Activated CD4-positive, alpha-beta memory T cell treated with anti-CD3 and anti-CD28 coated beads for 36 hours (primary cell): Measurements from ENCODE around the gene MAMDC2. TPM values are rescaled to one million over a fixed set of nuclear protein-coding genes. Genes with fewer than 3 reads are reported as not detected.

Experiments used
- CTCF ChIA-PET: fragments of 350-600 bp; sonication (Branson Sonifier 250); formaldehyde crosslinking; loops from one replicate; lab custom pipeline; 2021; ENCODE audit warnings: antibody characterized with exemption, inconsistent platforms; lab: Charles Lee
- POLR2A ChIA-PET: fragments of 350-600 bp; sonication (Branson Sonifier 250); formaldehyde crosslinking; loops from one replicate; lab custom pipeline; 2021; ENCODE audit warnings: antibody characterized with exemption; lab: Charles Lee
- DNase-seq: peaks from one replicate; pipeline ENCODE4 v3.0.0-alpha.2; 2020
- H3K27ac Mint-ChIP-seq: one replicate; pipeline ENCODE4 v1.8.0; 2021; ENCODE audit warnings: mixed read lengths
- H3K27me3 Mint-ChIP-seq: one replicate; pipeline ENCODE4 v1.8.0; 2021; ENCODE audit warnings: mixed read lengths
- H3K36me3 Mint-ChIP-seq: one replicate; pipeline ENCODE4 v1.8.0; 2021; ENCODE audit warnings: mixed read lengths
- H3K4me1 Mint-ChIP-seq: one replicate; pipeline ENCODE4 v1.8.0; 2021; ENCODE audit warnings: low read depth, mixed read lengths
- H3K4me3 Mint-ChIP-seq: one replicate; pipeline ENCODE4 v1.8.0; 2021; ENCODE audit warnings: mild to moderate bottlenecking, mixed read lengths
- H3K9me3 Mint-ChIP-seq: one replicate; pipeline ENCODE4 v1.8.0; 2021; ENCODE audit warnings: mixed read lengths
- intact Hi-C: fragments of 100-400 bp; cut with micrococcal nuclease; formaldehyde crosslinking; loops from one replicate; pipeline ENCODE4 v1.15.1; 2023
- total RNA-seq, 2 experiments: library from RNA; stranded (reverse); gene quantifications; one replicate each; pipeline ENCODE4 v1.2.3, GENCODE V29; 2021

Gene MAMDC2
- total RNA-seq, 2 experiments from 2014 or later, result not detected

DNA sequence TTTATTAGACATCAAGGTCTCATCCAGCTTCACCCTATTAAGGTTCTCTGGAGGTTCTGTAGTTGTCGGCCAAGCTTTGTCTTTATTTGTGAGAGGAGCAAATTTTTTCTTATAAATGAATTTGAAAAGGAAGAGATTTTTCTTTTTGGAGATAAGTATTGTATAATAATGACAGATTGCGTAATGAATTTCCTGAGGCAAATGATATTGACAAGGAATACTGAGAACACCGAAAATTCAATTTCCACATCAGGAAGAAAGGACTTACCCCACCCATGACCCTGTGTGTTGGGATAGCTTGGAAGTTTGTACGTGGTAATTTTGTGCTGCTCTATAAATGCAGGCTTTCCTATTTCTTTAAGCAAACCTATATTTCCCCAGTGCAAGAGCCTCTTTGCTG is 53.5 kb downstream of the MAMDC2 start:
- H3K27me3 Mint-ChIP-seq, result peaks cover 1% of the 10 kb centered on the region
- no peaks in the 10 kb centered on the region for H3K9me3 Mint-ChIP-seq
- no peak for DNase-seq
- H3K36me3 Mint-ChIP-seq, result no peaks in the 10 kb centered on the region
- no peak overlapping the region for H3K27ac Mint-ChIP-seq
- intact Hi-C loops, result no loop called here
- no peaks in the 10 kb centered on the region for H3K4me1 Mint-ChIP-seq
- H3K4me3 Mint-ChIP-seq, result no peak overlapping the region
- CTCF ChIA-PET, result interaction anchor here (1.3 kb wide), 1 partner anchor 14 kb away, joined by 3 read pairs; no protein-coding TSS in a partner anchor
- POLR2A ChIA-PET, result no interaction called here

DNA sequence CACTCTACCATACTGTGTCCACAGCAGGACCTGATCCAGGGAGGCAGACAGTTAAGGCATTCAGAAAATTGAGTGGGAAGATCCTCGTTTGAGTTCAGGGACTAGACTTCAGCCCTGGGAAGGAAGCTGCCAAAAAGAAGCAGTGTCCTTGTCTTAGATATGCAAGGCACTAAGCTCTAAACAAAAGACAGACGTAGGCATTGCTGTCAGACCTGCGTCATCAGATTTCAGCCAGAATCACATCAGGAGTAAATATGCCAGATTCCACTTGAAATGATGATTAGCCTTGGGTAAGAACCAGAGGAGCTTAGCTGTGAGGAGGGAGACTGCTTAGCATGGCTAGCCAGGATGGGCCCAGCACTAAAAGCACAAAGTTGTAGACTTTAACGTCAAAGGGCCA is 56.7 kb downstream of the MAMDC2 start:
- H3K4me1 Mint-ChIP-seq, result no peaks in the 10 kb centered on the region
- intact Hi-C loops, result no loop called here
- DNase-seq, result no peak
- no peaks in the 10 kb centered on the region for H3K9me3 Mint-ChIP-seq
- ChIA-PET POLR2A (no interaction called here), CTCF (interaction anchor here (1.7 kb wide), 1 partner anchor 11 kb away, joined by 11 read pairs; no protein-coding TSS in a partner anchor)
- H3K27me3 Mint-ChIP-seq, result peaks cover 1% of the 10 kb centered on the region
- no peak overlapping the region for H3K4me3 Mint-ChIP-seq
- no peak overlapping the region for H3K27ac Mint-ChIP-seq
- H3K36me3 Mint-ChIP-seq, result no peaks in the 10 kb centered on the region

DNA sequence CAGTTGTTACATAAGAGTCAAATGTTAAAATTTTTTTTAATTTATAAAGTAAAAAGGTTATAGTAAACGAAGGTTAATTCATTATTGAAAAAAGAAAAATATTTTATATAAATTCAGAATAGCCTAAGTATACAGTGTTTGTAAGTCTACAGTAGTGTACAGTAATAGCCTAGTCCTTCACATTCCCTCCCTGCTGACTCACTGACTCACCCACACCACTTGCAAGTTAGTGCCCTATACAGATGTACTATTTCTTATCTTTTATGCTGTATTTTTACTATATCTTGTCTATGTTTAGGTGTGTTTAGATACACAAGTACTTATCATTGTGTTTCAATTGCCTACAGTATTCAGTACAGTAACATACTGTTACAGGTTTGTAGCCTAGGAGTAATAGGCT is 57.6 kb downstream of the MAMDC2 start:
- no peak overlapping the region for H3K4me3 Mint-ChIP-seq
- intact Hi-C loops, result no loop called here
- no peak for DNase-seq
- H3K9me3 Mint-ChIP-seq, result no peaks in the 10 kb centered on the region
- POLR2A ChIA-PET, result no interaction called here
- H3K36me3 Mint-ChIP-seq, result no peaks in the 10 kb centered on the region
- no peak overlapping the region for H3K27ac Mint-ChIP-seq
- CTCF ChIA-PET, result interaction anchor here (1.7 kb wide), 1 partner anchor 10 kb away, joined by 11 read pairs; no protein-coding TSS in a partner anchor
- no peaks in the 10 kb centered on the region for H3K4me1 Mint-ChIP-seq
- H3K27me3 Mint-ChIP-seq, result peaks cover 1% of the 10 kb centered on the region

DNA sequence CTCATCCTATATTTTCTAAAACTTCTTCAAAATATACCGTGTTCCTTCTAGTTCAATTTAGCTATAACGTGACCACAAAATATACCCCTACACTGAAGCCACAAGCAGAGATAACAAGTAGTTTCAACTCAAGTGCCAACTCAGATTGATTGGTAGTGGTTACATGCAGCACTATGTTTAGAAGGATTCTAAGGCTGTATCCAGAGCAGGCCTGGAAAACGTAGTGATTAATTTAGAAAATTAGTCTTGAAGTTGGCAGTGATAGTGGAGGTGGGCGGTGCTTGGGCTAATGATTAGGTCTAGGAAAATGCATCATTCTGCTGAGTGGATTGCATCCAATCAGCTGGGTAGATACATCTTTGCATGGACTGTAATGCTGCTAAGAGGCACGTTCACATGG is 61.5 kb downstream of the MAMDC2 start:
- no peak overlapping the region for H3K4me3 Mint-ChIP-seq
- DNase-seq, result no peak
- H3K4me1 Mint-ChIP-seq, result peaks cover under 1% of the 10 kb centered on the region
- CTCF ChIA-PET, result no interaction called here
- peaks cover 2% of the 10 kb centered on the region for H3K27me3 Mint-ChIP-seq
- intact Hi-C loops, result no loop called here
- no peaks in the 10 kb centered on the region for H3K9me3 Mint-ChIP-seq
- no peak overlapping the region for H3K27ac Mint-ChIP-seq
- H3K36me3 Mint-ChIP-seq, result no peaks in the 10 kb centered on the region
- POLR2A ChIA-PET, result no interaction called here

DNA sequence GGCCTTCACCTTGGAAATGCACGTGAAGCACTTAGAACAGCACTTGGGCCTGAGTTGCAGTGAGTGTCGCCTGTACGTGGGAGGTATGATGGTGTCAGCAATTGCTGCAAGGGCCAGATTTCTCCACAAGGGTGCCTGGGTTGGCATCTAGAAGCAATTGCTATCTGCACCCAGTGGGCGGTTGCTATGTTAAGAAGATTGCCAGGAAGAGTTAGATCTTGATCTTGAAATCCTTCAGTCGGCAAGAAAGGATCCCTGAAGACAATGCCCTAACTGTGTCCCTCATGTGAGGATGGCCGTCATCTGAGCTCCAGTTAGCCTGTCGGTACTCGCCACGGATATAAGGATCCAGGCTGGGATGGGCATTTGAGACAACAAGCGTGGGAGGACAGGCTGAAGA is 62.9 kb downstream of the MAMDC2 start:
- POLR2A ChIA-PET, result no interaction called here
- intact Hi-C loops, result no loop called here
- no peaks in the 10 kb centered on the region for H3K9me3 Mint-ChIP-seq
- CTCF ChIA-PET, result no interaction called here
- no peak overlapping the region for H3K4me3 Mint-ChIP-seq
- DNase-seq, result no peak
- H3K27me3 Mint-ChIP-seq, result peaks cover 5% of the 10 kb centered on the region
- no peak overlapping the region for H3K27ac Mint-ChIP-seq
- peaks cover 11% of the 10 kb centered on the region for H3K4me1 Mint-ChIP-seq
- H3K36me3 Mint-ChIP-seq, result no peaks in the 10 kb centered on the region

DNA sequence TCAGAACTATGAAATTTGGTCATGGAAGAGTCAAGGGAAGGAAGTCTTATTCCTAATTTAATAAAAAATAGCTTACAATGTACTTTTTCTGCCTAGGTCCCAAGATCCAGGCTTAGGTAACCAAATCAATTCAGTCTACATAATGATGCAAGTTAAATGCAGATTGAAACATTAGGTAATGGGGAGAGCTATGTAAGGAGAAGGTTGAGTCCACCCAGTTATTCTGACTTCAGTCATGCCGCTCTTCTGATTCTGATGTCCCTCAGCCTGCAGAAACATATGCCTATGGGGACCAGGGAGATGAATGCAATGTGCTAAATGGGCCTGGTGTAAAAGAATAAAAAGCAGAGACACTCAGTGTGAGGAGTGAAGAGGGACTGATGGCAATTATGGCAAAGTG is 63.9 kb downstream of the MAMDC2 start:
- no peak for DNase-seq
- CTCF ChIA-PET, result interaction anchor here (1.7 kb wide), 1 partner anchor 136 kb away, joined by 6 read pairs; no protein-coding TSS in a partner anchor
- Mint-ChIP-seq H3K36me3 (no peaks in the 10 kb centered on the region), H3K4me1 (peaks cover 11% of the 10 kb centered on the region), H3K9me3 (no peaks in the 10 kb centered on the region), H3K4me3 (no peak overlapping the region), H3K27me3 (peaks cover 5% of the 10 kb centered on the region), H3K27ac (no peak overlapping the region)
- POLR2A ChIA-PET, result no interaction called here
- intact Hi-C loops, result no loop called here

DNA sequence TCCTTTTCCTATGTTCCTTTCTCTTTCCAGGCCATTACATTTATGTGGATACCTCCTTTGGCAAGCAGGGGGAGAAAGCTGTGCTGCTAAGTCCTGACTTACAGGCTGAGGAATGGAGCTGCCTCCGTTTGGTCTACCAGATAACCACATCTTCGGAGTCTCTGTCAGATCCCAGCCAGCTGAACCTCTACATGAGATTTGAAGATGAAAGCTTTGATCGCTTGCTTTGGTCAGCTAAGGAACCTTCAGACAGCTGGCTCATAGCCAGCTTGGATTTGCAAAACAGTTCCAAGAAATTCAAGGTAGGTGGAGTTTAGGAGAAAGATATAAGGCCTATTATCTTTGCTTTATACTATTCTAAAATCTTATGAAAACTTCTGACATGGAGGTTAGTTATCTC is 64.5 kb downstream of the MAMDC2 start:
- Mint-ChIP-seq H3K36me3 (no peaks in the 10 kb centered on the region), H3K27me3 (peaks cover 5% of the 10 kb centered on the region), H3K9me3 (no peaks in the 10 kb centered on the region), H3K4me1 (peaks cover 11% of the 10 kb centered on the region), H3K27ac (no peak overlapping the region), H3K4me3 (no peak overlapping the region)
- intact Hi-C loops, result no loop called here
- no peak for DNase-seq
- ChIA-PET POLR2A (no interaction called here), CTCF (interaction anchor here (1.7 kb wide), 1 partner anchor 136 kb away, joined by 6 read pairs; no protein-coding TSS in a partner anchor)

DNA sequence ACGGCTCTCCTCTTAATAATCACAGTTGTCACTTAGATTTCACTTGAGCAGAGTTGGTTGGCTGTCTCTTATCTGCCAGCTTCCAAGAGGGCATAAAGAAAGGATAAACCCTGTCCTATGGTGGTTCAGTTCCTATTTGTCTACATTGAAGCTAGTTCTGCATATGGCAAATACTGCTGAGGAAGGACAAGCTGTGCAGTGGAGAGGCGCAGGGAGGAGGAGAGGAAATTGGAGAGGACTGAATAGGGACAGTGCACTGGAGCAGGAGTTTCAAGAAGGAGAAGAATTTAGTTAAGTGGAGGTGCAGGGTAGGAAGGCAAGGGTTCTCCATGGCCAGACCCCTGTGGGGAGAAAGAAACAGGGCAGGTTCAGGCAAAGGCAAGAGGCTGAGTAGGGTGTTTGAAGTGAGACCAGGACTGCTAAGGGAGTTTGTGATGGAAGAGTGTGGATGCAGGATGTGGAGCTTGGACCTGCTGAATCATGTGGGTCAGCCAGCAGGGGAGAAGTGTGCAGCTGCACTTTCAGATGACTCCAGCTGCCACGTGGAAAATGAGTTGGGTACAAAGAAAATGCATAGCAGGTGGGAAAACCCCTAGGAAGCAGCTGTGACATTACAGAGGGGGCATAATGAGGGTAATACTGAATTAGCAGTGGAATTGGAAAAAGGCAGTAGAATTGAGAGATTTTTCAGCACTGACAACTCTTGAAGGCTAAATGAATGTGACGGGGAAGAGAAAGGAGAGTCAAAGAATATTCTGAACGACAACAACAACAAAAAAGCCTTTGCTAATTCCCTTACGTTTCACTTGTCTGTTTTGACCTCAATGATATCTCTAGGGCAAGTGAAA is 66.8 kb downstream of the MAMDC2 start:
- ChIA-PET CTCF (interaction anchor here (0.7 to 7.2 kb wide), 37 partner anchors 8 to 688 kb away, joined by 3 to 107 read pairs (median 4); partner anchors contain the start of gene SMC5), POLR2A (no interaction called here)
- no peak overlapping the region for H3K4me3 Mint-ChIP-seq
- no peaks in the 10 kb centered on the region for H3K9me3 Mint-ChIP-seq
- intact Hi-C loops, result loop anchor here (1.0 to 10.0 kb wide), 3 partner anchors 138 to 494 kb away; partner anchors contain the start of gene SMC5
- DNase-seq, result no peak
- H3K4me1 Mint-ChIP-seq, result peaks cover 11% of the 10 kb centered on the region
- no peaks in the 10 kb centered on the region for H3K36me3 Mint-ChIP-seq
- peaks cover 5% of the 10 kb centered on the region for H3K27me3 Mint-ChIP-seq
- H3K27ac Mint-ChIP-seq, result no peak overlapping the region

DNA sequence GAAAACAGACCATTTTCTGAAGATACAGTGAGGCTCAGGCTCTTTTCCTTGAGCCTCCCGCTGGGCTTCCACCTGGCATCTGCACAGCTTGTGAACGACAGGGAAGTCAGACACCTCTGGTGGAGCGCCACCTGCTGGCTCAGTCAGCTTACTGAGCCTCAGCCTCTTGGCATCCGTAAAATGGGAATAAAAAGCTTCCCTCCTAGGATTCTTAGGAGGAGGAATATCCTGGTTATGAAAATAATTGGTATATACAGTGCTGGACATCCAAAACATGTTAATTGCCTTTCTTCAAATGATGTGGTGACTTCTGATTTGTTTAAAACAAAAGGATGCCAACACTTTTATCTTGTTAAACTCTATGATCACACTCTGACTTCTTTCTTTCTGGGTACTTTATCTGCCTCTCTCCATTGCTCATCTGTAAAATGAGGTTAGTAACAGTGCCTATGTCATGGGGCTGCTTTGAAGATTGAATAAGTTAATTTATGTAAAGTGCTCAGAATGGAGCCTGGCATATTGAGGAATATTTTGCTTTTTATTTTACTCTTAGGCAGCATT is 67.5 kb downstream of the MAMDC2 start:
- no peaks in the 10 kb centered on the region for H3K36me3 Mint-ChIP-seq
- ChIA-PET CTCF (interaction anchor here (0.6 to 7.2 kb wide), 42 partner anchors 9 to 689 kb away, joined by 3 to 107 read pairs (median 4); partner anchors contain the start of gene SMC5), POLR2A (no interaction called here)
- no peak overlapping the region for H3K4me3 Mint-ChIP-seq
- intact Hi-C loops, result loop anchor here (1.0 to 10.0 kb wide), 3 partner anchors 139 to 494 kb away; partner anchors contain the start of gene SMC5
- no peaks in the 10 kb centered on the region for H3K9me3 Mint-ChIP-seq
- peaks cover 5% of the 10 kb centered on the region for H3K27me3 Mint-ChIP-seq
- peaks cover 11% of the 10 kb centered on the region for H3K4me1 Mint-ChIP-seq
- peak; percentile 67 for DNase-seq
- no peak overlapping the region for H3K27ac Mint-ChIP-seq

DNA sequence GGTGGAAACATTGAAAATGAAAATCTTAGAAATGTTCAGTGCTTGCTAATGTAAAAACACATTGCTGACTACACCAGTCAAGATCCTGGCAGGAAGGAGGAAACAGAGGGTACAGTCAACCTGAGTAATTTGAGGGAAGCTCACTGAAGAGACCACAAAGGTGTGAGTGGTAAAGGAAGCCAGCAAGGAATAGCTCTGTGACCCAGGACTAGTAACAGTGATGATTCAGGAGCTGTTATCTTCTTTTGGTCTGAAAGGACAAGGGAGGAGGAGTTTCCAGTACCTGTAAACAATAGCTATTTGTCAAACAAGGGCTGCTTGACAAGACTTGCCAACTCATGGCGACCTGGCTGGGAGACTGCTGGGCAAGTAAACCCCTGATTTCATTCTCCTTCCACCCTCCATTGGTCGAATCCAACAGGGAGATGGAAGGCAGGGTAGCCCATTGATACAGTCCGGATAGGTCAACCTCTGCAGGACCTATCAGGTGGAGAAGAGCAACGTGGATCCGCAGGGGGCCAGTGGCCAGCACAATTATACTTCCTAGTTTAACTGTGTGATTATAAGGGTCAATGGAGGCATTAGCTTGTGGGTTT is 68.1 kb downstream of the MAMDC2 start:
- Mint-ChIP-seq H3K27ac (no peak overlapping the region), H3K4me3 (no peak overlapping the region), H3K36me3 (no peaks in the 10 kb centered on the region), H3K27me3 (peaks cover 5% of the 10 kb centered on the region), H3K4me1 (peaks cover 11% of the 10 kb centered on the region), H3K9me3 (no peaks in the 10 kb centered on the region)
- DNase-seq, result no peak
- intact Hi-C loops, result loop anchor here (1.0 to 10.0 kb wide), 3 partner anchors 139 to 493 kb away; partner anchors contain the start of gene SMC5
- POLR2A ChIA-PET, result interaction anchor here (0.6 kb wide), 1 partner anchor 142 kb away, joined by 5 read pairs; no protein-coding TSS in a partner anchor
- CTCF ChIA-PET, result interaction anchor here (0.6 to 7.2 kb wide), 38 partner anchors 9 to 786 kb away, joined by 3 to 107 read pairs (median 4); partner anchors contain the start of gene SMC5

DNA sequence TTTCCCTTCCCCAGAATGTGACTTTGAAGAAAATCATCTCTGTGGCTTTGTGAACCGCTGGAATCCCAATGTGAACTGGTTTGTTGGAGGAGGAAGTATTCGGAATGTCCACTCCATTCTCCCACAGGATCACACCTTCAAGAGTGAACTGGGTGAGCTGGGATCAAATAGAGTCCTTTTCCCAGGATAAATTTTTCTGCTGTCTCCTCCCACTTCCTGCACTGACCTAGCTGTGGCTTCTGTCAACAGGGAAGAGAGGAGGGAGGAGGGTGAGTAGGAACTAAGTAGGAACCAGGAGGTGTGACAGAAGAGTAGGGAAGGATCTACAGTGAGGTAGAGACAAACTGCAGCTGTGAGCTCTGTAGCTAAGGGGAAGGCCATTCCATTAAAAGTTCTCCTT is 69.3 kb downstream of the MAMDC2 start:
- DNase-seq, result no peak
- H3K27ac Mint-ChIP-seq, result no peak overlapping the region
- ChIA-PET CTCF (interaction anchor here (0.7 to 7.2 kb wide), 17 partner anchors 8 to 690 kb away, joined by 3 to 107 read pairs (median 4); no protein-coding TSS in a partner anchor), POLR2A (no interaction called here)
- peaks cover 11% of the 10 kb centered on the region for H3K4me1 Mint-ChIP-seq
- intact Hi-C loops, result loop anchor here (10.0 kb wide), 2 partner anchors 142 to 492 kb away; partner anchors contain the start of gene SMC5
- peaks cover 3% of the 10 kb centered on the region for H3K9me3 Mint-ChIP-seq
- H3K36me3 Mint-ChIP-seq, result no peaks in the 10 kb centered on the region
- peaks cover 5% of the 10 kb centered on the region for H3K27me3 Mint-ChIP-seq
- no peak overlapping the region for H3K4me3 Mint-ChIP-seq
